H1 (cell line): Measurements from ENCODE around the gene BRD3OS. TPM values are rescaled to one million over a fixed set of nuclear protein-coding genes. Genes with fewer than 3 reads are reported as not detected.

Source experiments
- BACH1 ChIP-seq: IDR thresholded peaks from 2 replicates; pipeline ENCODE4 v1.6.1; 2012; ENCODE audit warnings: low read length, improper control_type of control experiment
- GABPA ChIP-seq: IDR thresholded peaks from 2 replicates; pipeline ENCODE4 v1.6.1; 2011; ENCODE audit warnings: mild to moderate bottlenecking, low read length, moderate library complexity, borderline replicate concordance; ENCODE audit not compliant: insufficient read depth
- HDAC2 ChIP-seq, 2 experiments: fragments of 300-600 bp in 1 of 2; sonication (generic) in 1 of 2; IDR thresholded peaks; 2 replicates each; pipeline ENCODE4 v1.6.1; 2011 to 2012; ENCODE audit warnings: low read depth in 2 of 2, low read length in 2 of 2, mild to moderate bottlenecking in 2 of 2, moderate library complexity in 2 of 2, borderline replicate concordance in 1 of 2, inconsistent platforms in 1 of 2
- NANOG ChIP-seq: IDR thresholded peaks from 2 replicates; pipeline ENCODE4 v1.6.1; 2011; ENCODE audit warnings: low read length, low read depth, mild to moderate bottlenecking, inconsistent platforms; ENCODE audit not compliant: insufficient read depth, poor library complexity, severe bottlenecking
- RNF2 ChIP-seq: fragments of 200-900, 300-1000 bp; sonication (generic); IDR thresholded peaks from 2 replicates; pipeline ENCODE4 v1.7.1; 2016; ENCODE audit warnings: borderline replicate concordance, low read depth, mild to moderate bottlenecking, antibody characterized with exemption, low read length; ENCODE audit not compliant: poor library complexity, severe bottlenecking; ENCODE audit errors: missing control alignments
- SIRT6 ChIP-seq: IDR thresholded peaks from one replicate; pipeline ENCODE4 v1.7.1; 2012; ENCODE audit warnings: low read length, inconsistent platforms
- SUZ12 ChIP-seq: fragments of 200-600 bp; sonication (generic); IDR thresholded peaks from 2 replicates; pipeline ENCODE4 v1.6.1; 2012; ENCODE audit warnings: mild to moderate bottlenecking, inconsistent platforms, low read length, moderate library complexity, mixed read lengths
- TAF7 ChIP-seq: optimal IDR thresholded peaks from 2 replicates; pipeline ENCODE3; 2011; ENCODE audit warnings: low read depth, mild to moderate bottlenecking, inconsistent platforms, low read length, moderate library complexity, borderline replicate concordance
- polyA plus RNA-seq, 7 experiments: library from polyadenylated mRNA; depleted of rRNA in 3 of 7; stranded (reverse) in 5 of 7; unstranded in 2 of 7; fragments of >200 nt in 5 of 7; fragments of 200-250 nt in 2 of 7; gene quantifications; 1 replicate in 5 of 7; 2 replicates in 1 of 7; 4 replicates in 1 of 7; pipeline versions ENCODE4 v1.2.1 to v1.2.3, GENCODE V29; 2011 to 2013; ENCODE audit warnings: missing spikeins in 2 of 7, mixed read lengths in 2 of 7
- total RNA-seq: library from RNA; stranded (reverse); fragmentation: NEBNext Ultra II Directional; extraction: Animal tissue kit (Norgen Biotek cat#: 25700); gene quantifications from 2 replicates; pipeline ENCODE4 v1.2.1, GENCODE V29; 2021
- TF ChIP-seq, protein P1 (sequence below): IDR thresholded peaks from 2 replicates; pipeline ENCODE4 v1.6.1; 2011; ENCODE audit warnings: low read length, improper control_type of control experiment

BRD3OS gene
- total and polyA plus RNA-seq, 2 of the 8 experiments (the other 6 are each of a cell fraction or from before 2014, with no cell fraction given) = 12.7 to 20.2 TPM

GRCh38 chr9:134049772-134050588 is 24.7 kb downstream of the BRD3OS start (continued):
- no peak for TF ChIP-seq SUZ12
- no peak for TF ChIP-seq GABPA
- TF ChIP-seq HDAC2 (IDR thresholded peaks at IDR 0.05; ENCODE audit: borderline replicate concordance in 1 of 2, low read depth in 2 of 2, low read length in 2 of 2) = no peak
- no peak for TF ChIP-seq BACH1
- TF ChIP-seq, protein P1, sequence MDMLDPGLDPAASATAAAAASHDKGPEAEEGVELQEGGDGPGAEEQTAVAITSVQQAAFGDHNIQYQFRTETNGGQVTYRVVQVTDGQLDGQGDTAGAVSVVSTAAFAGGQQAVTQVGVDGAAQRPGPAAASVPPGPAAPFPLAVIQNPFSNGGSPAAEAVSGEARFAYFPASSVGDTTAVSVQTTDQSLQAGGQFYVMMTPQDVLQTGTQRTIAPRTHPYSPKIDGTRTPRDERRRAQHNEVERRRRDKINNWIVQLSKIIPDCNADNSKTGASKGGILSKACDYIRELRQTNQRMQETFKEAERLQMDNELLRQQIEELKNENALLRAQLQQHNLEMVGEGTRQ = no peak
- TF ChIP-seq RNF2 = no peak
- TF ChIP-seq SIRT6 = no peak
- no peak for TF ChIP-seq NANOG
- TF ChIP-seq TAF7 = no peak
